Measurements from ENCODE around the gene UBL7.
A peak's percentile ranks its signal among the peaks of the same experiment; 100 is the strongest.

The UBL7 gene

GRCh38 chr15:74499366-74499765 lies 38.4 kb upstream of the UBL7 start:
- no peak for TF ChIP-seq CTCF (conservative IDR thresholded peaks at IDR 0.05)
- no peak for TF ChIP-seq ZFX (IDR thresholded peaks at IDR 0.05)
- H3K27ac ChIP-seq, result no peak overlapping the region

GRCh38 chr15:74497584-74497983 lies 36.6 kb upstream of the UBL7 start:
- no peak overlapping the region for H3K27ac ChIP-seq
- no peak for TF ChIP-seq CTCF (conservative IDR thresholded peaks at IDR 0.05)
- no peak for TF ChIP-seq ZFX (IDR thresholded peaks at IDR 0.05)

GRCh38 chr15:74496648-74497047 lies 35.7 kb upstream of the UBL7 start:
- TF ChIP-seq ZFX (IDR thresholded peaks at IDR 0.05), result no peak
- no peak for TF ChIP-seq CTCF (conservative IDR thresholded peaks at IDR 0.05)

GRCh38 chr15:74490339-74490689 lies 29.4 kb upstream of the UBL7 start:
- TF ChIP-seq ZFX (IDR thresholded peaks at IDR 0.05), result no peak
- no peak for TF ChIP-seq CTCF (conservative IDR thresholded peaks at IDR 0.05)
- no peak overlapping the region for H3K27ac ChIP-seq

More at GRCh38 chr15:74496648-74497047, 35.7 kb upstream of the UBL7 start:
- H3K27ac ChIP-seq, result no peak overlapping the region

- H3K27ac ChIP-seq, result no peak overlapping the region
- TF ChIP-seq CTCF (conservative IDR thresholded peaks at IDR 0.05) (peak; percentile 84), ZFX (IDR thresholded peaks at IDR 0.05) (no peak)
Observed at GRCh38 chr15:74489518-74490338, 28.8 kb upstream of the UBL7 start.

- H3K27ac ChIP-seq, result no peak overlapping the region
Observed at GRCh38 chr15:74488776-74489175, 27.8 kb upstream of the UBL7 start.

More at GRCh38 chr15:74488776-74489175, 27.8 kb upstream of the UBL7 start:
- TF ChIP-seq CTCF (conservative IDR thresholded peaks at IDR 0.05) (no peak), ZFX (IDR thresholded peaks at IDR 0.05) (no peak)
